Esophagus muscularis mucosa (tissue), 3 donors: ENCODE data around the gene MCTP2.

Source experiments
- POLR2A ChIP-seq: fragments of 450-650 bp; IDR thresholded peaks from one replicate; pipeline ENCODE4 v1.6.1; 2017; ENCODE audit warnings: antibody characterized with exemption, moderate library complexity, mild to moderate bottlenecking, low read depth
- POLR2AphosphoS5 ChIP-seq, 2 donors: sonication (generic); formaldehyde crosslinking; IDR thresholded peaks; one replicate each; pipeline ENCODE4 v1.6.1; 2017; ENCODE audit warnings: antibody characterized with exemption in 2 of 2
- TF ChIP-seq, protein P1 (sequence below), 3 experiments: fragments of 200-600 bp in 2 of 3; fragments of 450-650 bp in 1 of 3; sonication (generic) in 2 of 3; IDR thresholded peaks; one replicate each; pipeline ENCODE4 v1.5.1; 2017 to 2019; ENCODE audit warnings: antibody characterized with exemption in 3 of 3, mild to moderate bottlenecking in 2 of 3, moderate library complexity in 1 of 3

GRCh38 chr15:94476686-94477085 lies 245.3 kb downstream of the MCTP2 start:
- TF ChIP-seq, protein P1, sequence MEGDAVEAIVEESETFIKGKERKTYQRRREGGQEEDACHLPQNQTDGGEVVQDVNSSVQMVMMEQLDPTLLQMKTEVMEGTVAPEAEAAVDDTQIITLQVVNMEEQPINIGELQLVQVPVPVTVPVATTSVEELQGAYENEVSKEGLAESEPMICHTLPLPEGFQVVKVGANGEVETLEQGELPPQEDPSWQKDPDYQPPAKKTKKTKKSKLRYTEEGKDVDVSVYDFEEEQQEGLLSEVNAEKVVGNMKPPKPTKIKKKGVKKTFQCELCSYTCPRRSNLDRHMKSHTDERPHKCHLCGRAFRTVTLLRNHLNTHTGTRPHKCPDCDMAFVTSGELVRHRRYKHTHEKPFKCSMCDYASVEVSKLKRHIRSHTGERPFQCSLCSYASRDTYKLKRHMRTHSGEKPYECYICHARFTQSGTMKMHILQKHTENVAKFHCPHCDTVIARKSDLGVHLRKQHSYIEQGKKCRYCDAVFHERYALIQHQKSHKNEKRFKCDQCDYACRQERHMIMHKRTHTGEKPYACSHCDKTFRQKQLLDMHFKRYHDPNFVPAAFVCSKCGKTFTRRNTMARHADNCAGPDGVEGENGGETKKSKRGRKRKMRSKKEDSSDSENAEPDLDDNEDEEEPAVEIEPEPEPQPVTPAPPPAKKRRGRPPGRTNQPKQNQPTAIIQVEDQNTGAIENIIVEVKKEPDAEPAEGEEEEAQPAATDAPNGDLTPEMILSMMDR (IDR thresholded peaks at IDR 0.05): no peak
- TF ChIP-seq POLR2A (no peak), POLR2AphosphoS5 (IDR thresholded peaks at IDR 0.05) (no peak)
